Ishikawa (cell line): ENCODE data around the gene FUCA2.

Experiments
- CEBPB ChIP-seq: IDR thresholded peaks from 2 replicates; pipeline ENCODE4 v1.6.1; 2012
- CREB1 ChIP-seq: IDR thresholded peaks from 2 replicates; pipeline ENCODE4 v1.6.1; 2012; ENCODE audit warnings: low read depth
- EGR1 ChIP-seq: IDR thresholded peaks from 2 replicates; pipeline ENCODE4 v1.6.1; 2012
- EP300 ChIP-seq: IDR thresholded peaks from 2 replicates; pipeline ENCODE4 v1.6.1; 2012; ENCODE audit warnings: borderline replicate concordance
- FOXM1 ChIP-seq: IDR thresholded peaks from 2 replicates; pipeline ENCODE4 v1.6.1; 2012; ENCODE audit warnings: low read depth, borderline replicate concordance
- NFIC ChIP-seq: IDR thresholded peaks from 2 replicates; pipeline ENCODE4 v1.6.1; 2012
- RAD21 ChIP-seq: IDR thresholded peaks from 2 replicates; pipeline ENCODE4 v1.6.1; 2012; ENCODE audit warnings: low read depth
- TAF1 ChIP-seq: IDR thresholded peaks from 2 replicates; pipeline ENCODE4 v1.6.1; 2012; ENCODE audit warnings: low read depth, mild to moderate bottlenecking
- TCF12 ChIP-seq: IDR thresholded peaks from 2 replicates; pipeline ENCODE4 v1.6.1; 2012; ENCODE audit warnings: low read depth
- TEAD4 ChIP-seq: IDR thresholded peaks from 2 replicates; pipeline ENCODE4 v1.6.1; 2012
- YY1 ChIP-seq: IDR thresholded peaks from 2 replicates; pipeline ENCODE4 v1.6.1; 2012; ENCODE audit warnings: low read depth
- ZBTB7A ChIP-seq: IDR thresholded peaks from 2 replicates; pipeline ENCODE4 v1.6.1; 2012; ENCODE audit warnings: low read depth
- TF ChIP-seq, protein P1 (sequence below): IDR thresholded peaks from 2 replicates; pipeline ENCODE4 v1.6.1; 2012
- TF ChIP-seq, protein P2 (sequence below): IDR thresholded peaks from 2 replicates; pipeline ENCODE4 v1.6.1; 2012
- TF ChIP-seq, protein P3 (sequence below): IDR thresholded peaks from 2 replicates; pipeline ENCODE4 v1.6.1; 2012; ENCODE audit warnings: low read depth, mild to moderate bottlenecking

The FUCA2 gene

DNA sequence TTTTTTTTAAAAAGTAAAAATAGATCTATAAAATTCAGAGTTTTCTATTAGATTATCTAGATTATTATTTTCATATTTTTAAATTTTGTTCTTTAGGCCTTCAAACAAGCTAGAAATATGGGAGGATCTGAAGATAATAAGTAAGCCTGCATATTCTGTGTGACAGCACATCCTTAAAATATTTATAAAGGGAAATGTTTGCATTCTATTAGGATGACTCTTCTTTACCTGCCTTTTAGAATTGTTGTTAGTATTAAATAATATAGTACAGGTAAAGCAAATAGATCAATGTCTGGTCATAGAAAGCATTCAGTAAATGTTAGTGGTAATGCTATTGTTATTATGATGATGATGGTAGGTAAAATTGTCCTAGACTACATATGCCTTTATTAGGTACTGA, 43.5 kb downstream of the FUCA2 start:
- TF ChIP-seq RAD21 (no peak), TAF1 (no peak), CREB1 (no peak), ZBTB7A (no peak), FOXM1 (no peak), TCF12 (no peak), CEBPB (no peak), EP300 (no peak), TEAD4 (no peak), NFIC (no peak)
- TF ChIP-seq, protein P1, sequence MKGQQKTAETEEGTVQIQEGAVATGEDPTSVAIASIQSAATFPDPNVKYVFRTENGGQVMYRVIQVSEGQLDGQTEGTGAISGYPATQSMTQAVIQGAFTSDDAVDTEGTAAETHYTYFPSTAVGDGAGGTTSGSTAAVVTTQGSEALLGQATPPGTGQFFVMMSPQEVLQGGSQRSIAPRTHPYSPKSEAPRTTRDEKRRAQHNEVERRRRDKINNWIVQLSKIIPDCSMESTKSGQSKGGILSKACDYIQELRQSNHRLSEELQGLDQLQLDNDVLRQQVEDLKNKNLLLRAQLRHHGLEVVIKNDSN, result no peak

- TF ChIP-seq, protein P2, sequence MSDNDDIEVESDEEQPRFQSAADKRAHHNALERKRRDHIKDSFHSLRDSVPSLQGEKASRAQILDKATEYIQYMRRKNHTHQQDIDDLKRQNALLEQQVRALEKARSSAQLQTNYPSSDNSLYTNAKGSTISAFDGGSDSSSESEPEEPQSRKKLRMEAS, result no peak
- TF ChIP-seq CEBPB (no peak), TAF1 (no peak), RAD21 (no peak), TCF12 (no peak), FOXM1 (no peak), CREB1 (no peak), YY1 (no peak), TEAD4 (no peak), NFIC (no peak), EGR1 (no peak), ZBTB7A (no peak), EP300 (no peak)
- TF ChIP-seq, protein P1, result no peak
- TF ChIP-seq, protein P3, sequence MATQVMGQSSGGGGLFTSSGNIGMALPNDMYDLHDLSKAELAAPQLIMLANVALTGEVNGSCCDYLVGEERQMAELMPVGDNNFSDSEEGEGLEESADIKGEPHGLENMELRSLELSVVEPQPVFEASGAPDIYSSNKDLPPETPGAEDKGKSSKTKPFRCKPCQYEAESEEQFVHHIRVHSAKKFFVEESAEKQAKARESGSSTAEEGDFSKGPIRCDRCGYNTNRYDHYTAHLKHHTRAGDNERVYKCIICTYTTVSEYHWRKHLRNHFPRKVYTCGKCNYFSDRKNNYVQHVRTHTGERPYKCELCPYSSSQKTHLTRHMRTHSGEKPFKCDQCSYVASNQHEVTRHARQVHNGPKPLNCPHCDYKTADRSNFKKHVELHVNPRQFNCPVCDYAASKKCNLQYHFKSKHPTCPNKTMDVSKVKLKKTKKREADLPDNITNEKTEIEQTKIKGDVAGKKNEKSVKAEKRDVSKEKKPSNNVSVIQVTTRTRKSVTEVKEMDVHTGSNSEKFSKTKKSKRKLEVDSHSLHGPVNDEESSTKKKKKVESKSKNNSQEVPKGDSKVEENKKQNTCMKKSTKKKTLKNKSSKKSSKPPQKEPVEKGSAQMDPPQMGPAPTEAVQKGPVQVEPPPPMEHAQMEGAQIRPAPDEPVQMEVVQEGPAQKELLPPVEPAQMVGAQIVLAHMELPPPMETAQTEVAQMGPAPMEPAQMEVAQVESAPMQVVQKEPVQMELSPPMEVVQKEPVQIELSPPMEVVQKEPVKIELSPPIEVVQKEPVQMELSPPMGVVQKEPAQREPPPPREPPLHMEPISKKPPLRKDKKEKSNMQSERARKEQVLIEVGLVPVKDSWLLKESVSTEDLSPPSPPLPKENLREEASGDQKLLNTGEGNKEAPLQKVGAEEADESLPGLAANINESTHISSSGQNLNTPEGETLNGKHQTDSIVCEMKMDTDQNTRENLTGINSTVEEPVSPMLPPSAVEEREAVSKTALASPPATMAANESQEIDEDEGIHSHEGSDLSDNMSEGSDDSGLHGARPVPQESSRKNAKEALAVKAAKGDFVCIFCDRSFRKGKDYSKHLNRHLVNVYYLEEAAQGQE, result no peak
Observed at GRCh38 chr6:143465546-143465945, 46.0 kb downstream of the FUCA2 start.

- no peak for TF ChIP-seq EP300
- TF ChIP-seq TEAD4, result peak; percentile 69
Observed at GRCh38 chr6:143457563-143458359, 53.8 kb downstream of the FUCA2 start.

- no peak for TF ChIP-seq TCF12
- TF ChIP-seq, protein P2, result no peak
- TF ChIP-seq, protein P1, result no peak
- TF ChIP-seq FOXM1, result no peak
- no peak for TF ChIP-seq TAF1
- 0 out of 2 replicates have a peak, but pooled peaks have one; percentile 38 for TF ChIP-seq CEBPB
- no peak for TF ChIP-seq EP300
- no peak for TF ChIP-seq NFIC
- TF ChIP-seq EGR1, result no peak
Observed at GRCh38 chr6:143451531-143451930, 60.0 kb downstream of the FUCA2 start.

DNA sequence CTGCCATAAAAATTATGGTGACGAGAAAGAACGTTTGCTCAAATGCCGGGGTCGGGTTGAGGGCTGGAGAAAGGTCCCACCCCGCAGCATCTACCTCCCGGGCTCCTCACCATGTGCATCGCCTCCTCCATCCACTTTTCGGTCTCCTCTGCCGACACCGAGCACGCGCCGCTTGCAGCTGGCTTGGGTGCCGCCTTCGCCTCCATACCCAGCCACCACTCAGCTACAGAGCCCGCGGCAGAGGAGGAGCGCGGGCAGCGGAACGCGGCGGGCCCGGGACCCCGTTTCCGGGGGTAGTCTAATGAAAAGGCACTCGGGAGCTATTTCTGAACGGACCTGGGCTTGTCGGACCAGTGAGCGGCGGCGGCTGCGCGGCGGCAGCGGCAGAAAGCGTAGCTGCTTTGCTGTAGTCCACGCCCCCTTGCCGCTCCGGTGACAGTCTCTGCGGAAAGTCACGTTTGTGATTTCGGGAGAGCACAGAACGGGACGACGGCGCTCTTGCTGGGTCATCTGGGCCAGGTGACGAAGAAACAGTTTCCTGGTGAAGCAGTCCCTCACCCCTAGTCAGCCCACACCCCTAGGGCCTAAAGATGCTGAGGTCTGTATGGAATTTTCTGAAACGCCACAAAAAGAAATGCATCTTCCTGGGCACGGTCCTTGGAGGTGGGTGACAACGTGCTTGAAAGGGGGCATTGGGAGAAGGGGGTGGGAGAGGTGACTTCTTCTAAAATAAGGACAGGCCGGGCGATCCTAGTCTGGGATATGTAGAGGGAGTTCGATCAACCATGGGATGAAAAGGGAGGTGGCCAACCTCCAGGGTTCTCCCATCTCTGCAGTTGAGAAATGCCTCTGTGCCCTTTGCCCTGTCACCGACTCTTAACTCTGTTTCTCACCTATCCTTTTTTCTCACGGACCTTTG, 60.8 kb downstream of the FUCA2 start, which contains the start of the genes ADAT2 and PEX3:
TSS of gene ADAT2 (minus strand) at position 243 of the 919 bp plus-strand sequence. CDS start at position 206, 37 bp downstream.
TSS of gene PEX3 (plus strand) at position 353 of the 919 bp plus-strand sequence. CDS start at position 591, 238 bp downstream.
- TF ChIP-seq RAD21 (no peak), TAF1 (peak; percentile 97), YY1 (peak; percentile 86), FOXM1 (peak; percentile 57; the same call in 1 of the 2 replicates), CREB1 (peak; percentile 49; the same call in 1 of the 2 replicates), ZBTB7A (0 out of 2 replicates have a peak, but pooled peaks have one; percentile 47), TCF12 (peak; percentile 89), TEAD4 (peak; percentile 71), EP300 (peak; percentile 67), CEBPB (peak; percentile 60; the same call in 1 of the 2 replicates), NFIC (peak; percentile 70), EGR1 (peak; percentile 43; the same call in 1 of the 2 replicates)
- TF ChIP-seq, protein P3, result no peak
- TF ChIP-seq, protein P2, result peak; percentile 86
- TF ChIP-seq, protein P1, result peak; percentile 78
